ENCODE measurements around the gene FOXP1. TPM values are rescaled to one million over a fixed set of nuclear protein-coding genes. Genes with fewer than 3 reads are reported as not detected.

The FOXP1 gene
- total RNA-seq, 1 experiment from 2014 or later: 35.9 TPM

DNA sequence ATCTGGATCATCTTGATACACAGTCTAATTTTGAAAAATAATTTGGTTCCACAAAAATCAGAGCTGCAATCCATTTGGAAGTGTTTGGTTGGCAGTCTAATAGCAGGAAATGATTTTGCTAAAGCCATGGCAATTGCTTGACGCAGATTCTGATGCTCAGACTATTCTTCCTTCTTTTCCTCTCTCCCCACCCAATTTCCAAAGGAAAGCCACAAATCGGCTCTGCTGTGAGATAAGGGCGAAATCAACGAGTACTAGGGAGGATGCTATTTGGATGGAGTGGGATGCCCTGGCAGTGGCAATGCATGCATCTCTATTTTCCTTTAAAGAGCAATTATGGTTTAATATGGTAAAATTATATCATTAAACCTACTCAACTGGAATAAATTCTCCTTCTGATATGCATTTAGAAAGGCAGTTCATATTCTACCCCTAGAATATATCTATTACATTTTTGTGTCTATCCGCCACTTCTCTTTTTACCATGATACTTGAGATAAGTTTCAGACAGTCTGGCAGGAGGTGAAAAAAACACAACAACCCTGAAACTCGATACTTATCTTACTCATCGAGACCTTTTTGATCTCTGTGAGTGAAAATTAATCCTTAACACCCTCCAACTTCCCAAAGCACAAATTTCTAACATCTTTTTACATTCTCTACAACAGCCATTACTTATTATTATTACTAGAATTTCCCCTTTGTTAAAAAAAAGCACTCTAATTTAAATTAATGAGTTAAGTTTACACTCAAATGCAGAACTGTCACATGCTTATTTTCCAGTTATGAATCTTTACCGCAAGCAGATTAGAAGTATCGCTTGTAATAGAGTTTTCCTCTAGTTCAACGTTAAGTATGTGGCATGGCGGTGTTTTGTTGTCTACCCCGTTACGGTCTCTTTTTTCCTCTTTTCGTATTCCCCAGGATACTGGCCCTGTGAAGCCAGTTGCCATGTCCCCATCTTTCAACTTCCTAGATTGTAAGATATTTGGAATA, 433.3 kb downstream of the FOXP1 start:
- DNase-seq (ENCODE audit: low read depth): peak; percentile 16

DNA sequence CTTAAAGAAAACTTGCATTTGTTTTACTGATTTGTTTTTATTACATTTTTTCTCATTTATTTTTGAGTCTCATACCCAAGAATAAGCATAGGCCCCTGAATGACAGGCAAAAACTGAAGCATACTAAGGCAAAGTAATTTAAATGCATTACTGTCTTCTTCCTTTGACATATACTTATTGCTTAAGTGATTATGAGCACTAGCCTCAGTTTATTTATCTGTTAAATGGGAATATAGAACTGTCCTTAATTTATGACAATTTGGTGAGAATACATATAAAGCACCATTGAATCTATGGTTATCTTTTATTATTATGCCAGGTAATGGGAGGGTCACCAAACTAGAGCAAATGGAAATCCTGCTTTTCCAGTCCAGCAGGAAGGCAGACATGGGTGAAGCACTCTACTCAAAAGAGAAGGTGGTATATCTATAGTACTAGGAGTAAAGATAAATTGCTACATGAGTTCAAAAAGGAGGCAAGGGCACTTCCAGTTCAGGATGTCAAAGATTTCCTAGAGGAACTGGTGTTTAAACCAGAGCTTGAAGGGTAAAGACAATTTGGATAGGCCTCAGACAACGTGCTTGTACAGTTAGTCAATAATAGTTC, 435.0 kb downstream of the FOXP1 start:
- no peak for DNase-seq (ENCODE audit: low read depth)

DNA sequence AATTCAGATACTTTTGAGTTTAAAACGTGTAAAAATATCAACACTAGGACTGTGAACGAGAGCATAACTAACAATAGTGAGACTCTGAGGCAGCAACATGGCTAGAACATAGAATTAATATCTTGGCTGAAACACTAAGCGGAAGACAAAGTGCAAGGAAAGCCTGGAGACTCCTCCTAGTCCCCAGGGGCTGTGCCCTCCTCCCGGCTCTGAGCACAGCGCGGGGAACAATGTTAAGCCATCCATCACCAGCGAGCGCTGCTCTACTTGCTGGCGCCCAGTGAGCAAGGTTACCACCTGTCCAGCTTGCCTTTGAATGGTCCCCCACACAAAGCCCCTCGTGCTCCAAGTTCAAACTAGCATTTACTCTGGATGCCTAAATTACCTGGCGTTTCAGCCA, 436.9 kb downstream of the FOXP1 start:
- DNase-seq (ENCODE audit: low read depth): no peak

DNA sequence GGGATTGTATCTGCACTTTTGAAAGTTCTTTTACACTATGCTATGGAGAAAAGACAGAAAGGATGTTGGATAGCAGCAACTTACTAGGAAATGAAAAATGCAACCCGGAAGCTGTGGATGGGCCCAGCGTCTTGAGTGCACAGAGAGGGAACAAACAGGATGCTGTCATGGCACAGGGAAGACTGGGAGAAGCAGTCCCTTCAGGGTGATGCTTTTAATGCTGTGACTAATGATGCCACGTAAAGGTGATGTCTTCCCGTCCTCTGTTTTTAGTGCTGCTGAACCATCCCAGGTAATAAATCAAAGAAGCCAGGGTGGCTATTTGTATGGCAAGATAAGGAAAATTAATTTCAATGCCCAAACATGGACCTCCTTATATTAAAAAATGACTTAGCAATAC, 437.6 kb downstream of the FOXP1 start:
- no peak for DNase-seq (ENCODE audit: low read depth)

DNA sequence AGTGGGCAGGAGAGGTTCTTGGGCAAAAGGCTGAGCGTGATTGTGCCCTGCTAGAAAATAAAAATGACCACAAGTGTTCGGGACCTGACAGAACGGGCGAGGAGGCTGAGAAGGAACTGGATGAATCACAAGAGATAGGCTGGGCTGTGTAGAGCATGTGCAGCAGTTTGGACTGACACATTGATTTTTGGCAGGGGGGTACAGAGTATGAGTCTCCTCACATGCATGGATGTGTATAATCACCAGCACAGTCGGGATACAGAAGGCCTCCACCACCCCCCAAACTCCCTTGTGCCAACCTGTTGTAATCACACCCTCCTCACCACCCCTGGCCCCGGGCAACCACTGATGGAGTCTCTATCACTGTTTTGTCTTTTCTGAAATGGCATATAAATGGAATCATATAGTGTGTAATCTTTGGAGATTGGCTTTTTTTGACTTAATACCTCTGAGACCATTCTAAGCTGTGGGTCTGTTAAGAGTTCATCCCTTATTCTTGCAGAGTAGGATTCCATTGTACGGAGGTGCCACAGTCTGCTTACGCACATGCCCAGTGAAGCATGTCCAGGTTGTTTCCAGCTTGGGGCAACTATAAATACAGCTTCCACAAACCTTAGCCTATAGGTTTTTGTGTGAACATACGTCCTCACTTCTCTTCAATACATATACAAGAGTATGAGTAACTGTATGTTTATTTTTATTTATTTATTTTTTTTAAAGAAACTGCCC, 438.8 kb downstream of the FOXP1 start:
- DNase-seq (ENCODE audit: low read depth): no peak

DNA sequence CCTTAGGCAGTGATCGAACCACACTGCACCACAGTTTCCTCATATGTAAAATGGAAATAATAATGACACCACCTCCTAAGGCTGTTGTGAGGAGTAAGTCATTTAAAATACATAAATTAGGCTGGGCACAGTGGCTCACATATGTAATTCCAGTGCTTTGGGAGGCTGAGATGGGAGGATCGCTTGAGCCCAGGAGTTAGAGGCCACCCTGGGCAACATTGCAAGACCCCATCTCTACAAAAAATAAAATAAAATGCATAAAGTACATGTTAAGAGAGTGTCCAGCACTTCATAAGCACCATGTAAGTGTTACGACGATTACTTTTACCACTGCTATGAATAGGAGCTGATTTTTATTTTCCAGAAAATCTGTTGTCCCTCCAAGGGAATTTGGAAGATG, 440.0 kb downstream of the FOXP1 start:
- DNase-seq (ENCODE audit: low read depth): no peak

DNA sequence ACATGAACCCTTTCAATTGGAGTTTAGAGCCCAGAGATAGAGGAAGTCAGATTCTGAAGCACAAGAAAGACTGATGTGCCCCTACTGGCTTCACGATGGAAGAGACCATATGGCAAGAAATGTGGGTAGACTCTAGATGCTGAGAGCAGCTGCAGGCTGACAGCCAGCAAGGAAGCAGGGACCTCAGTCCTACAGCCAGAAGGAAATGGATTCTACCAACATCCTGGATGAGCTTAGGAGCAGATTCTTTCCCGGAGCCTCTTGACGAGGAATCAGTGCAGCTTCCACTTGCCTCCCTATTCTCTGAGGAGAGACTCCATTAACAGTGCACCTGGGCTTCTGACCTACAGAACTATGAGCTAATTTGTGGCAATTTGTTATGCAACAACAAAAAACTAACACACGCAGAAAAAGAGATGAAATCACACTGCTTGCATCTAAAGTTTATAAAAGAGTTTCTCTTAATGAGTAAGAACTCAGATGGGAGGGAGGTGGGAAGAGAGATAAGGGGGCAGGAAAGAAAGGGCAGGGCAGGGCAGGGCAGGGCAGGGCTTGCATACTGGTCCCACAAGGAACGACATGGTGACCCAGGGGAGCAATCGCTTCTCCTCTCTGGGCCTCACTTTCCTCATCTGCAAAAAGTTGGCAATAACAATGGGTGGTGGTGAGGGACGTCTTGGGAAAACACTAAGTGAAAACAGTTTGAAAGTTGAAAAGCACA, 440.9 kb downstream of the FOXP1 start:
- DNase-seq (ENCODE audit: low read depth): peak; percentile 46

DNA sequence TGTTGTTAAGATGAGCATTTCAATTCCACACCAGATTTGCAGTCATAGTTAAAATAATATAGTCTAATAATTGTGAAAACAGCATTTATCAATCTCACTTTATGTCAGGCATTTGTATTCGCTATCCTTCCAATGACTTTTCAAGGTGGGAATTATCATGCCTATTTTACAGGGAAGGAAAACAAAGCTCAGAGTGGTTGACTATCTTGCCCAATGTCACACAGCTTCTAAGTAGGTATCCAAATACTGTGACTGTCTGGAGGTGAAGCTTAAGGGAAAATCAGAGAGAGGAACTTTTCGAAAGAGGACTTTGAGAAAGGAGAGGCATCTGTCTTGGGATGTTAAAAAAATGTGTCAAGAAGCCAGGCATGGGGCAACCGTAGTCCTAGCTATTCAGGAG, 443.1 kb downstream of the FOXP1 start:
- DNase-seq (ENCODE audit: low read depth): no peak

DNA sequence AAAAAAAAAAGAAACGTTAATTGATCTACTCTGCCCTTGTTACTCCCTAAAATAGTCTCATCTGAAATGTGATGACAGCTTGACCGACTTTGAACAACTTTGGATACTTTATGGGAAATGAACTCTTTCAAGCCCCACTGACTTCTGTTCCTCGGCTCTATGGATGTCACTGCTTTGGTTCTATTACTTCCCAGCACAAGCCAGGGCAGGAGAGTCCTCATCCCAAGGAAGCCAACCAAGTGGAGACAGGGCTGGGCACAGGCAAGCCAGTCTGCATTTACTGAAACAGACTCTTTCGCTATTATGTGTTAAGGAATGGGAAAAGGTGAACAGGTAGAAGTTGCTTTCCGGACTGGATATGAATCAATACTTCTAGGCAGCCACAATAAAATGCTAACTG, 444.0 kb downstream of the FOXP1 start:
- DNase-seq (ENCODE audit: low read depth): no peak

DNA sequence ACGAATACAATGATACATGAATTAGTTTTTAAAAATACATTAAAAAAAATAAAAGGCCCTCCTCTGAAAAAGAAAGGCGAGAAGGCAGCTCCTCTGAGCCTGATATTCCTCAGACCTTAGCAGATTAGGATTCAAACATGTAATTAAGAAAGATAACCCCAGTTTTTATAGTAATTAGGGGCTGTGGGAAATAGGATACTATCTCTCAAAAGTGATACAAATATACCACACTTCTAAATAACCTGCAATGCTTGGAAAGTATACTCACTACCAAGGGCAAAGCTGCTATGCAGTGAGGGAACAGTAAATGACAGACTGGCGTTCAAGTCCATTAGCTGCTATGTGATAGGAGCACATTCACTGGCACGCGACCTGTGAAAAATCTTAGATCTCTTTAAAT, 445.1 kb downstream of the FOXP1 start:
- no peak for DNase-seq (ENCODE audit: low read depth)

DNA sequence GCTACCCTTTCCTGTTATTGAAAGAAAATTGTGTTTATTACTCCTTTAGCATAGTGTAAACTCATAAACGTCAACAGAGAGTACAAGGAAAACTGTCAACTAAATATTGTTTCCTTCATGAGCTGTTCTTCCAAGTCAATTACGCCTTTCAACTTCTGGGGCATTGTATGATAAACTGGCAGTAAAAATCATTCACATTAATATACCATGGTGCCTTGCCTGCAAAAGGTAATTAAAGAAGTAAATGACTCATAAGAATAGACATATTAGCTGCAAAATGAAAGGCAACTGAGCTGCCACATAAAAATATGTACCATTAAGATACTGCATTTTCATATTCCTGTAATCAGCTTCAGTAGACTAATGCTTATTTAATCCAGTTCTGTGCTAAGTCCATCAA, 447.3 kb downstream of the FOXP1 start:
- no peak for DNase-seq (ENCODE audit: low read depth)

DNA sequence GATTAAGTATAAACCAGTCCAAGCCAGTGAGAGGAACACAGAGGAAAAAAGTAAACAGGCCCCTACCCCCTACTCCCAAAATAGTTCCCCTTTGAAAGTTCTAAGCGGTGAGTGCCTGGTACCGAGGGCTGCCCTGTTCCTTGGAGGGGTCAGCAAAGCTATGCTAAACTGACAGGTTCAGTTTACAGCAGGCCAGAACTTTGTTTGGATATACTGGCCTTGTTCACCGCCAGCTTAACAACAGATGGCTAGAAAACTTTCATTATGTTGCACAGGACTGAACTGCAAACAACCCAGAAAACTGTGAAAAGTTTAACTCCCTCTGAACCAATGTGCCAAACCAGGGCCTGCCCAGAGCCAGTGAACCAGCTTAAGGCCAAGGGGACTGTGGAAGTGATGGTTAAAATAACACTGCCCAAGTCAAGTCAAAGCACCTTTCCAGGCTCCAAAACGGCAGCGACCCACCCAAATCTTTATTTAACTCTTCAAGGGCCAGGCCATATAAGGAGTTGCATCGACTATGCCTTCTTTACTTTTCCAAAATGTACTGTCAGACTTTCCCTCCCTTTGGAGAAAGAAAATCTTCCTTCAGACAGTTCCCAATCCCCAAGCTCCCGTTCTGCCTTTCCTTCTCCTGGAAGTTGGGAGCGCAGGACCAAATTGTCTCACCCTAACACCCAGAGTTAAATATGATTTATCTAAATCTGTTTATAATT, 448.0 kb downstream of the FOXP1 start:
- DNase-seq (ENCODE audit: low read depth): no peak

DNA sequence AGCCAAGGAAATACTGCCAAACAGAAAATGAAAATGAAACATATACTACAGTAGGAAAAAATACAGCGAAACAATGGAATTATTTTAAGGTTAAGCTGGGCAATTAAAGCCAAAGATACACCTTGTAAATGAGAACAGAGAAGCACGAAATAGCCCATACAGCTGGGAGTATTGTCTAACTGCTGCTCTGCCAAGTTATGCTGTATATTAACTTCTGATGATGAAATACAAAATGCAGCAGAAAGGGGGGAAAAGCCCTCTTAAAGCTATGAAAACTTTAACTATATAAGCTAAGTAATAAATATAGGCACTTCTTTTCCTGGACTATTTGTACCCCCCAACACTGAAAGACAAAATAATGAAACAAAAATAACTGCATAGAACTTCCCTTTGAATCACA, 449.0 kb downstream of the FOXP1 start:
- DNase-seq (ENCODE audit: low read depth): no peak

DNA sequence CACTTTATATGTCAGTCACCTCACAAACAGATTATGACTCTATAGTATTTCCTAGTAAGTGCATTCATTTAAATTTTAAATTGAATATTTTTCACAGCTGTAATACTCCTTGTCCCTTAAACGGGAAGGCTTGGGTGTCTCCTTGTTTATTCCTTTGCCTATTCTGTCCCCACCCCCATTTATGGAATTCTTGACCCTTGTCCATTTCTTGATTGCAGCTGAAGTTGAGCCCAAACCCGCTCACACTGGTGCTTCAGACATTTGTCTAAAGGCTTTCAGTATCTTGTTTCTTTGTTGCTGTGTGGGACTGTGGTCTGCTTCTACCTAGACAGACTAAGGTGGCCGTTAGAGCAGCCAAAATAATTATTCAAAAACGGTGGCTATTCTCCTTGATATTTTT, 449.7 kb downstream of the FOXP1 start:
- DNase-seq (ENCODE audit: low read depth): no peak

DNA sequence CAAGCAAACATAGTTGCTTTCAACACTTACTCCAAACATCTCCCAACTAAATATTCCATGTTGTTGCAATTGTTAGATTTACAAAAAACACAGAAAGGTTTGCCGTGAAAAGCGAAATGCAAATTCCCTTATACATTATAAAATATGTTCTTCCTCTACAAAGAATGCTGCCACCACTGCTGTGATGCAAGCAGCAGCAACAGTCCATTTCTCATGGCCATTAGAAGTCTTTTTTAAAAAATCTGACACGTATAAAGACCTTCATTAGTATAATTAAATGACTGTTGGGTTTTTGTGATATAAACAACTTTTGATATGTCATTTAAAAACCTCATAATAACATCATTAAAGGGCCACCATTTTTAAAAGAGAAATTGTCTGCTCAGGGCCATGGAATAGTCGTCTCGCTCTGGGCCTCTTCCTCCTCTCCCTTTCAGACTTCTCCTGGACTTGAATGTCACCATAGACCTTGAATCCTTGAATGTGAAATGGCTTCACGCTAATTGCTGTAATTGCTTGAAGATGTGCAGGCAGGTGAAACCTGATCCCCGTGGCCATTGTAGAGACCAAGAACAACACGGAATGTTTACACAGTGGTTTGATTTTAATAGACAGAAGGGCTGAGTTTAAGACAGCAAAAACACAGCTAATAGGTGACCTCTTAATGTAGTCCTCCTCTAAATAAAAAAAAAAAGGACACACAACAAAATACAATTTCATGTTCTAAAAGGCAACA, 450.4 kb downstream of the FOXP1 start:
- DNase-seq (ENCODE audit: low read depth): peak; percentile 25

DNA sequence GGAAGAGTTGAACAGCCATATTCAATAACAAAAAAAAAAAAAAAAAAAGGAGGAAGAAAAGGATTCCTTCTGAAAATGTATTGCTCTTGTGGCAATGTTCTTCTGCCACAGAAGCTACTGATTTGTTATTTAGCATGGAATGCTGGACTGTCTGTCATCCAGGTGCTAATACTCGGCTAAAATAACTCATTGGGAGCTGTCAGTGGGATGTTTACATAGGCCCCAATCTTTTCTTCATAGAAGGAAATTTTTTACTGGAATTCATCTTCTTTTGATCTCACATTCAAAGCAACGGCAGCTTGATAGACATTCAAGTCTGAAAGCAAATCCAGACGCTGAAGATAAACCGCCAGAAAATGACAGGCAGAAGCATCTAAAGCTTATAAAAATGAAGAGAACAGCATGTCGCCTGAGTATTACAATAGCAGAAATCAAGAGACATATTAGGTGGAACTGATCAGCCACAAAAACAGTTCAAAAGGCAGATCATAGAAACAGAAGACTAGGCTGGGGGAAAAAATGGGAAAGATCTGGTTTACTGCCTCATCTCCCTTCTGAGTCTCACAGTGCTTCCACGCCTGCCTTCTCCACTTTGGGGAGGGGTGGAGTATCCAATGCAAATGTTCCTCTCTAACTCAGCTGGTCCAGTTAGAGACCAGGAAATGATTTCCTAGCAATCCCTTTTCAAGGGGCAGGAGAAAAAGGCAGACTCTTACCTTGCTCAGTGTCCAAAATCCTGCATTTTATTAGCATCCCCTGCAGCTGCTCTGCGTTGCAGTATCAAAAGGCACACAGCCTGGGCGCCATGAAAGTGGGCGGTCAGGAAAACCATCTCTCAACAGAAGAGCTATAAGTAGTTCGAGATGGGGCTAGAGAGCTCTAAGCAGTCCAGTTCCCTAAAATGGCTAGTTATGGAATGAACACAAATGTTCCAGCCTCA, 451.9 kb downstream of the FOXP1 start:
- no peak for DNase-seq (ENCODE audit: low read depth)

DNA sequence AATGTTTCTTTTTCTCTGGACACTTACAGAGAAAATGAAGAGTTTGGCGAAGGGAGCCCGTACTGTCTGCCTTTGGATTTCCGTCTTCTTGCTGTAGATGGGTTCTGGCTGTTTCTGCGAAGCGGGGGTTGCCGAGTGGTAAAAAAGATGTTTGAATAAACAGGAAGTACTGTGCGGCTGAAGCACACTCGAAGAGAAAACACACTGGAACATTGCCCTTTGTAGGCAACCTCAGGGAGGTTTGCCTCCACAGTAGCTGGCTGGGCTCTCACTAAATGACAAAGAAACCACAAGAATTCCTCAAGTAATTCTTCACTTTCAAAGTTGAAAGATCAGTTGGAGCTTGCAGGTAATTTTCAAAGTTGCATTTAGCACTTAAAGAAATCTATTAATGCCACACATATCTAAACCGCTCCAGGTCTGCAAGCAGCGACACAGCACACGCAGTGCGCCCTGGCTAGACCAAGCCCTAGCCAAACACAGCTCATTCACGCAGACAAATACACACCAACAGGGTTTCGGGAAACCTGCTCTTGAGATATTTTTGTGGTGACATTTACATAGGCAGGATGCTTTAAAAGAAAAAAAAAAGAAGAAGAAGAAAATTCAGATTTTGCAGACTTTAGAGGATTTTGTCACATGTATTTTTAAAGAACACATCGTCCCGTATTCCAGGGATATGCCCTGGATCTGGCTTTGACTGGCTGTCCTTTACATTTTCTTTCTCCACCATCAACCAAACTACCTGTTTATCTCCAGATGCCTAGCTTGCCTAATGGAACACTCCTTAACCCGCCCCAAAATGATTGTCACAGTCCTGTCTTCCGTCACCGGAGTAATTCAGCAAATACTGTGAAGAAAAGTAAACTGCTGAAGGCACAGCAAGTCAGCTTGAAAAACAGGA, 452.8 kb downstream of the FOXP1 start:
- DNase-seq (ENCODE audit: low read depth): peak; percentile 85
